HepG2 (cell line): ENCODE data around the gene RTN4. TPM values are rescaled to one million over a fixed set of nuclear protein-coding genes. Genes with fewer than 3 reads are reported as not detected.
A peak's percentile ranks its signal among the peaks of the same experiment; 100 is the strongest.

Experiments
- AGO2 ChIP-seq: fragments of 200-400 bp; formaldehyde crosslinking; optimal IDR thresholded peaks from 2 replicates; pipeline ENCODE3; 2017; ENCODE audit warnings: mild to moderate bottlenecking, low read depth, low read length, moderate library complexity
- ETV5 ChIP-seq: IDR thresholded peaks from 2 replicates; pipeline ENCODE4 v1.6.1; 2018; ENCODE audit warnings: missing biosample characterization, missing genetic modification reagents, inconsistent platforms, borderline replicate concordance
- HIVEP1 ChIP-seq: sonication (generic); formaldehyde crosslinking; IDR thresholded peaks from 2 replicates; pipeline ENCODE4 v1.4.0; 2020; ENCODE audit warnings: mild to moderate bottlenecking, missing genetic modification reagents
- MEIS1 ChIP-seq: sonication (generic); formaldehyde crosslinking; IDR thresholded peaks from 2 replicates; pipeline ENCODE4 v1.9.0; 2021; ENCODE audit warnings: mild to moderate bottlenecking, missing genetic modification reagents, moderate library complexity, borderline replicate concordance
- MYNN ChIP-seq: sonication (generic); formaldehyde crosslinking; IDR thresholded peaks from 2 replicates; pipeline ENCODE4 v1.4.0; 2020; ENCODE audit warnings: mild to moderate bottlenecking, low read depth, missing genetic modification reagents
- SRSF1 ChIP-seq: fragments of 200-400 bp; formaldehyde crosslinking; optimal IDR thresholded peaks from 2 replicates; pipeline ENCODE3; 2017; ENCODE audit warnings: mild to moderate bottlenecking, low read depth, low read length, moderate library complexity
- SRSF9 ChIP-seq: fragments of 200-400 bp; formaldehyde crosslinking; IDR thresholded peaks from 2 replicates; pipeline ENCODE4 v1.6.1; 2018; ENCODE audit warnings: borderline replicate concordance, mild to moderate bottlenecking, low read depth, low read length; ENCODE audit not compliant: insufficient read depth, poor library complexity, severe bottlenecking
- YEATS4 ChIP-seq: sonication (generic); formaldehyde crosslinking; IDR thresholded peaks from 2 replicates; pipeline ENCODE4 v1.4.0; 2020; ENCODE audit warnings: missing genetic modification reagents, borderline replicate concordance
- ZNF207 ChIP-seq: fragments of 450-650 bp; IDR thresholded peaks from 2 replicates; pipeline ENCODE4 v1.6.1; 2016; ENCODE audit warnings: antibody characterized with exemption, borderline replicate concordance
- ZNF564 ChIP-seq: sonication (generic); formaldehyde crosslinking; IDR thresholded peaks from 2 replicates; pipeline ENCODE4 v1.8.1; 2023; ENCODE audit warnings: mild to moderate bottlenecking, missing genetic modification reagents
- ZNF878 ChIP-seq: sonication (generic); formaldehyde crosslinking; IDR thresholded peaks from 2 replicates; pipeline ENCODE4 v1.8.1; 2023; ENCODE audit warnings: mild to moderate bottlenecking, missing genetic modification reagents, moderate library complexity
- polyA plus RNA-seq, 8 experiments: library from polyadenylated mRNA; depleted of rRNA in 3 of 8; stranded (reverse) in 7 of 8; unstranded in 1 of 8; fragments of >200 nt; fragmentation: Illumina TruSeq in 4 of 8; extraction: Trizol in 4 of 8; gene quantifications; 2 replicates each; pipeline versions ENCODE4 v1.2.1 to v1.2.3, GENCODE V29; 2011 to 2016; ENCODE audit warnings: low read depth in 4 of 8, missing spikeins in 1 of 8, mixed read lengths in 1 of 8; ENCODE audit not compliant: insufficient read depth in 1 of 8
- total RNA-seq, 5 experiments: library from RNA; depleted of rRNA; stranded (reverse); fragments of >200 nt; fragmentation: Illumina TruSeq; extraction: Trizol; gene quantifications; 2 replicates each; pipeline ENCODE4 v1.2.3, GENCODE V29; 2016; ENCODE audit warnings: low read depth in 1 of 5
- TF ChIP-seq, protein P1 (sequence below): sonication (generic); formaldehyde crosslinking; IDR thresholded peaks from 2 replicates; pipeline ENCODE4 v1.5.0; 2020; ENCODE audit warnings: missing genetic modification reagents
- TF ChIP-seq, protein P2 (sequence below): sonication (generic); formaldehyde crosslinking; IDR thresholded peaks from 2 replicates; pipeline ENCODE4 v1.4.0; 2020; ENCODE audit warnings: mild to moderate bottlenecking, missing genetic modification reagents
- TF ChIP-seq, protein P3 (sequence below): sonication (generic); formaldehyde crosslinking; conservative IDR thresholded peaks from 2 replicates; pipeline ENCODE4 v1.4.0; 2020; ENCODE audit warnings: missing genetic modification reagents
- TF ChIP-seq, protein P4 (sequence below): sonication (generic); formaldehyde crosslinking; IDR thresholded peaks from 2 replicates; pipeline ENCODE4 v1.4.0; 2020; ENCODE audit warnings: mild to moderate bottlenecking, missing genetic modification reagents

Gene RTN4
- total and polyA plus RNA-seq, 2 of the 13 experiments (the other 11 are each of a cell fraction or from before 2014, with no cell fraction given): 98.4 to 133 TPM

DNA sequence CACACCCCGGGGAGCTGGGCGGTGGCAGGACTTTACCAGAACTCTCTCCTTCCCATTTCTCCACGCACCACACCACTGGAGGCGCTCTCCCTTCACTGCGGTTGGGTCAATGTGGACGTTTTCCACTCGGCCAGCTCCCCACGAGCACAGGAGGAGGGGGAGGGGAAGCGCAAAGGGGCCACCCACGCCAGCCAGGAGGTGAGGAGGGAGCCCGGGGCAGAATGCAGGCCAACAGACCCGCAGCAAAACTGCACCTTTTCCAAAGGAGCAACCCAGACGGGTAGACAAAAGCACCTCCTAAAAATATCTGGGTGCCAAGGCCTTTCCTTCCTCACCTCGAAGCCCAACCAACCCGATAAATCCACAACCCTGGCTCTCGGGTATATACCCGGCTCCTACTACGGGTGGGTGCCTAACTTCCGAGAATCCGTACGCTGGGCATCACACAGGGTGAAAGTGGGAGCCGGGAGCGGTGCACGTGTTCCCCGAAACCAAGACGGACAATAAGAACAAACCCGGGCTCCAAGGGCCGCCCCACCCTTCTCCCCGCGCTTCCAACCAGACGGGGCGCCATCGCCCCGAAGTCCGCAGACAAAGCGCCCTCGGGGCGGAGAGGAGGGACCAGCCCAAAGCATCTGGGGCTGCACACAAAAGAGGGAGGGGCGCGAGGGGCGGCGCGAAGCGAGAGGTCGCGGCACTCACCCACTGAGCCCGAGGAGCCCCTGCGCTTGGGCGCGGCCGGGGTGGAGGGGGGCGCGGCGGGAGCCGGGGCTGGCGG is 1.0 kb downstream of the RTN4 start (continued):
- TF ChIP-seq, protein P1, sequence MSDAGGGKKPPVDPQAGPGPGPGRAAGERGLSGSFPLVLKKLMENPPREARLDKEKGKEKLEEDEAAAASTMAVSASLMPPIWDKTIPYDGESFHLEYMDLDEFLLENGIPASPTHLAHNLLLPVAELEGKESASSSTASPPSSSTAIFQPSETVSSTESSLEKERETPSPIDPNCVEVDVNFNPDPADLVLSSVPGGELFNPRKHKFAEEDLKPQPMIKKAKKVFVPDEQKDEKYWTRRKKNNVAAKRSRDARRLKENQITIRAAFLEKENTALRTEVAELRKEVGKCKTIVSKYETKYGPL: no peak
- peak; percentile 78 for TF ChIP-seq HIVEP1 (CRISPR knock-in tag)
- TF ChIP-seq, protein P2, sequence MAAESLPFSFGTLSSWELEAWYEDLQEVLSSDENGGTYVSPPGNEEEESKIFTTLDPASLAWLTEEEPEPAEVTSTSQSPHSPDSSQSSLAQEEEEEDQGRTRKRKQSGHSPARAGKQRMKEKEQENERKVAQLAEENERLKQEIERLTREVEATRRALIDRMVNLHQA: no peak
- peak; percentile 60; the same call in 1 of the 2 replicates for TF ChIP-seq ZNF878 (CRISPR knock-in tag)
- peak; percentile 91 for TF ChIP-seq YEATS4 (CRISPR knock-in tag)
- TF ChIP-seq, protein P3, sequence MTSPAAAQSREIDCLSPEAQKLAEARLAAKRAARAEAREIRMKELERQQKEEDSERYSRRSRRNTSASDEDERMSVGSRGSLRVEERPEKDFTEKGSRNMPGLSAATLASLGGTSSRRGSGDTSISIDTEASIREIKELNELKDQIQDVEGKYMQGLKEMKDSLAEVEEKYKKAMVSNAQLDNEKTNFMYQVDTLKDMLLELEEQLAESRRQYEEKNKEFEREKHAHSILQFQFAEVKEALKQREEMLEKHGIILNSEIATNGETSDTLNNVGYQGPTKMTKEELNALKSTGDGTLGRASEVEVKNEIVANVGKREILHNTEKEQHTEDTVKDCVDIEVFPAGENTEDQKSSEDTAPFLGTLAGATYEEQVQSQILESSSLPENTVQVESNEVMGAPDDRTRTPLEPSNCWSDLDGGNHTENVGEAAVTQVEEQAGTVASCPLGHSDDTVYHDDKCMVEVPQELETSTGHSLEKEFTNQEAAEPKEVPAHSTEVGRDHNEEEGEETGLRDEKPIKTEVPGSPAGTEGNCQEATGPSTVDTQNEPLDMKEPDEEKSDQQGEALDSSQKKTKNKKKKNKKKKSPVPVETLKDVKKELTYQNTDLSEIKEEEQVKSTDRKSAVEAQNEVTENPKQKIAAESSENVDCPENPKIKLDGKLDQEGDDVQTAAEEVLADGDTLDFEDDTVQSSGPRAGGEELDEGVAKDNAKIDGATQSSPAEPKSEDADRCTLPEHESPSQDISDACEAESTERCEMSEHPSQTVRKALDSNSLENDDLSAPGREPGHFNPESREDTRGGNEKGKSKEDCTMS (CRISPR knock-in tag): no peak
- TF ChIP-seq SRSF1: peak; percentile 87
- peak; percentile 58; the same call in 1 of the 2 replicates for TF ChIP-seq MYNN (CRISPR knock-in tag)
- TF ChIP-seq, protein P4, sequence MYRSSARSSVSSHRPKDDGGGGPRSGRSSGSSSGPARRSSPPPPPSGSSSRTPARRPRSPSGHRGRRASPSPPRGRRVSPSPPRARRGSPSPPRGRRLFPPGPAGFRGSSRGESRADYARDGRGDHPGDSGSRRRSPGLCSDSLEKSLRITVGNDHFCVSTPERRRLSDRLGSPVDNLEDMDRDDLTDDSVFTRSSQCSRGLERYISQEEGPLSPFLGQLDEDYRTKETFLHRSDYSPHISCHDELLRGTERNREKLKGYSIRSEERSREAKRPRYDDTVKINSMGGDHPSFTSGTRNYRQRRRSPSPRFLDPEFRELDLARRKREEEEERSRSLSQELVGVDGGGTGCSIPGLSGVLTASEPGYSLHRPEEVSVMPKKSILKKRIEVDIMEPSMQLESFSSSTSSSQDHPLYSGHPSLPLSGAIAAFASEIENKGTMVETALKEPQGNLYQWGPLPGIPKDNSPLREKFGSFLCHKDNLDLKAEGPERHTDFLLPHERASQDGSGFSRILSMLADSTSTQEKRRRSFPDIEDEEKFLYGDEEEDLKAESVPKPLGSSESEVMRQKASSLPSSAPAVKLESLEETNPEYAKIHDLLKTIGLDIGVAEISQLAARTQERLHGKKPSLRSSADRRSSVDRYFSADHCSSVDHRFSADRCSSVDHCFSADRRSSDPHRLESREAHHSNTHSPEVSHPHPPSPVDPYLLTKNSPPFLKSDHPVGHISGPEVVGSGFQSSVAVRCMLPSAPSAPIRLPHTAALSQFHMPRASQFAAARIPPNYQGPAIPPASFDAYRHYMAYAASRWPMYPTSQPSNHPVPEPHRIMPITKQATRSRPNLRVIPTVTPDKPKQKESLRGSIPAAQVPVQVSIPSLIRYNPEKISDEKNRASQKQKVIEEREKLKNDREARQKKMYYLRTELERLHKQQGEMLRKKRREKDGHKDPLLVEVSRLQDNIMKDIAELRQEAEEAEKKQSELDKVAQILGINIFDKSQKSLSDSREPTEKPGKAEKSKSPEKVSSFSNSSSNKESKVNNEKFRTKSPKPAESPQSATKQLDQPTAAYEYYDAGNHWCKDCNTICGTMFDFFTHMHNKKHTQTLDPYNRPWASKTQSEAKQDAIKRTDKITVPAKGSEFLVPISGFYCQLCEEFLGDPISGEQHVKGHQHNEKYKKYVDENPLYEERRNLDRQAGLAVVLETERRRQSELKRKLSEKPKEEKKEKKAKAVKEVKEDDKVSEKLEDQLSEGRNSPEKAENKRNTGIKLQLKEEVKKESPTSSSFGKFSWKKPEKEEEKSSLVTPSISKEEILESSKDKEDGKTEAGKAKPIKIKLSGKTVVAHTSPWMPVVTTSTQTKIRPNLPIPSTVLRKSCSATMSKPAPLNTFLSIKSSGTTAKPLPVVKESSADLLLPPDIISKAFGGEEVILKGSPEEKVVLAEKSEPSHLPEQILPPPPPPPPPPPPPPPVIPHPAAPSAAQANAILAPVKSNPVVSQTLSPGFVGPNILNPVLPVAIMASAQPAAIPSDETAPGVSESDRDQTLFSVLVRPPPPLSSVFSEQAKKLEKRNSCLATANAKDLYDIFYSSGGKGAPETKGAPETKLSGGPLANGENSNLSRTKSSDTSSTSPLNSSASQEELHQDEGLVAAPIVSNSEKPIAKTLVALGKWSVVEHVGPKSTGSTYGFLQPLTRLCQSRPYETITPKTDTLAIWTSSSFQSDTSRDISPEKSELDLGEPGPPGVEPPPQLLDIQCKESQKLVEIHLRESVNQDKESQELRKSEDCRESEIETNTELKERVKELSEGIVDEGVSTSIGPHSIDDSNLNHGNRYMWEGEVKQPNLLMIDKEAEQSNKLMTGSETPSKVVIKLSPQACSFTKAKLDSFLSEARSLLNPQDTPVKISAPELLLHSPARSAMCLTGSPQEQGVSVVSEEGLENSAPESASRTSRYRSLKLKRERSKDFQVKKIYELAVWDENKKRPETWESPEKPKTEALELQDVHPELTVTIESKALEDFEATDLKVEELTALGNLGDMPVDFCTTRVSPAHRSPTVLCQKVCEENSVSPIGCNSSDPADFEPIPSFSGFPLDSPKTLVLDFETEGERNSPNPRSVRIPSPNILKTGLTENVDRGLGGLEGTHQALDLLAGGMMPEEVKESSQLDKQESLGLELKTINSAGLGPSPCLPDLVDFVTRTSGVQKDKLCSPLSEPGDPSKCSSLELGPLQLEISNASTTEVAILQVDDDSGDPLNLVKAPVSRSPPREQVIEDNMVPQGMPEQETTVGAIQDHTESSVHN (CRISPR knock-in tag): peak; percentile 80; the same call in 1 of the 2 replicates
- TF ChIP-seq MEIS1 (CRISPR knock-in tag): peak; percentile 78; the same call in 1 of the 2 replicates
- peak; percentile 48 for TF ChIP-seq AGO2
- TF ChIP-seq SRSF9: no peak
- TF ChIP-seq ZNF207: no peak
- peak; percentile 69; the same call in 1 of the 2 replicates for TF ChIP-seq ZNF564 (CRISPR knock-in tag)
- 0 out of 2 replicates have a peak, but pooled peaks have one; percentile 10 for TF ChIP-seq ETV5 (CRISPR knock-in tag)
